HG03442 (cell line): Measurements from ENCODE around the gene CFAP77.

Source experiments
- ATAC-seq: cut with Tn5 transposase; IDR thresholded peaks from one replicate; pipeline ENCODE4 v1.9.1; 2021; ENCODE audit warnings: mild to moderate bottlenecking, moderate library complexity; ENCODE audit not compliant: unreplicated experiment

Gene CFAP77

GRCh38 chr9:132407196-132407595, 2.8 kb upstream of the CFAP77 start:
- ATAC-seq = no peak

- ATAC-seq = no peak
Measured at GRCh38 chr9:132408521-132408920, 1.5 kb upstream of the CFAP77 start.

- ATAC-seq = no peak
Measured at GRCh38 chr9:132410642-132411041, 631 bp downstream of the CFAP77 start.

GRCh38 chr9:132411091-132411508, 1.1 kb downstream of the CFAP77 start:
- ATAC-seq = no peak

GRCh38 chr9:132412089-132412488, 2.1 kb downstream of the CFAP77 start:
- no peak for ATAC-seq

- no peak for ATAC-seq
Measured at GRCh38 chr9:132413926-132414325, 3.9 kb downstream of the CFAP77 start.

GRCh38 chr9:132414731-132415130, 4.7 kb downstream of the CFAP77 start:
- no peak for ATAC-seq

- ATAC-seq = no peak
Measured at GRCh38 chr9:132415181-132415580, 5.2 kb downstream of the CFAP77 start.

GRCh38 chr9:132418726-132419363, 8.8 kb downstream of the CFAP77 start:
- no peak for ATAC-seq

GRCh38 chr9:132422574-132422973, 12.6 kb downstream of the CFAP77 start:
- no peak for ATAC-seq

- no peak for ATAC-seq
Measured at GRCh38 chr9:132423503-132423902, 13.5 kb downstream of the CFAP77 start.

GRCh38 chr9:132424857-132425674, 15.1 kb downstream of the CFAP77 start:
- ATAC-seq = no peak

- ATAC-seq = no peak
Measured at GRCh38 chr9:132425675-132426062, 15.7 kb downstream of the CFAP77 start.

GRCh38 chr9:132426639-132427414, 16.8 kb downstream of the CFAP77 start:
- no peak for ATAC-seq

- ATAC-seq = no peak
Measured at GRCh38 chr9:132430998-132431397, 21.0 kb downstream of the CFAP77 start.

GRCh38 chr9:132434881-132435280, 24.9 kb downstream of the CFAP77 start:
- no peak for ATAC-seq

- no peak for ATAC-seq
Measured at GRCh38 chr9:132439153-132439552, 29.1 kb downstream of the CFAP77 start.

GRCh38 chr9:132440735-132441134, 30.7 kb downstream of the CFAP77 start:
- no peak for ATAC-seq

- ATAC-seq = no peak
Measured at GRCh38 chr9:132441404-132441803, 31.4 kb downstream of the CFAP77 start.

- no peak for ATAC-seq
Measured at GRCh38 chr9:132443951-132444607, 34.1 kb downstream of the CFAP77 start.

- no peak for ATAC-seq
Measured at GRCh38 chr9:132446887-132447286, 36.9 kb downstream of the CFAP77 start.
